GM13977 (cell line): ENCODE data around the gene MYT1.
"Not testable (repeated sequence)": the region's sequence is repeated elsewhere in the genome, so short reads cannot be mapped to it uniquely, and the experiment has no call there.

ENCODE experiments used
- DNase-seq: peaks from one replicate; pipeline ENCODE4 v3.0.0; 2012; ENCODE audit warnings: low spot score
- in situ Hi-C: fragments of 300-500 bp; cut with MboI; formaldehyde crosslinking; loops from one replicate; pipeline ENCODE4 v1.12.0; 2022; ENCODE audit warnings: low sequenced_read_pairs, low pct_unique_long_range_greater_than_20kb, mixed read lengths, inconsistent platforms; ENCODE audit not compliant: unreplicated experiment
- TF ChIP-seq, protein P1 (sequence below): IDR thresholded peaks from 2 replicates; pipeline ENCODE4 v1.5.1; 2012; ENCODE audit warnings: mild to moderate bottlenecking, control low read depth; ENCODE audit not compliant: insufficient read depth; ENCODE audit errors: extremely low read depth, missing control alignments

MYT1 gene

DNA sequence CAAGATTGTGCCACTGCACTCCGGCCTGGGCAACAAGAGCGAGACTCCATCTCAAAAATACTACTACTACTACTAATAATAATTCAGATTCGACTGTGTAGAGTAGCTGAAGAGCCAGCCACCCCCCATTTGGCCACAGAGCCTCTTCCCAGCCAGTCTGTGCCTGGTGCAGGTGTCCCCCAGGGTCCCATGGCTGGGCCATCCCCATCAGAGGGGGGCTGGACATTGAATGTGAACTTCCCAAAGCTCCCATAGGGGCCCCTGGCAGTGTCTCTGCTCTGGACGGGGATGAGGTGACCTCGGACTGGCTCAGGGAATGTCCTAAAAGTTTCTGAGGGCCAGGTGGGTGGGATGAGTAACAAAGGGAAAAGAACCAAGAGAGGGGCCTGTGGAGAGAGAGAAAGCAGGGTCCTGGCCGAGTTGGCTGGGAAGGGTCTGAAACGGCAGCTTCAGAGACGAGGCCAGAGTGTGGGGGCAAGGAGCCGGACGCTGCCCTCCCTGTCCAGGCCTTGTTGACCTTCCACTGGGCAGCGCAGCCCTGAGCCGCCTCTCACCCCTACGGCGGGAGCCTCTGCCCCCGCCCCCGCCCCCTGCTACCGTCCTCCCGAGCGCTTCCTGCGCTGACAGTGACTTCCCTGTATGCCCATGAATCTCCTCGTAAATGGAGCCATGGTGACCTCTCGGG lies 66.4 kb downstream of the MYT1 start:
- in situ Hi-C loops: no loop called here
- TF ChIP-seq, protein P1, sequence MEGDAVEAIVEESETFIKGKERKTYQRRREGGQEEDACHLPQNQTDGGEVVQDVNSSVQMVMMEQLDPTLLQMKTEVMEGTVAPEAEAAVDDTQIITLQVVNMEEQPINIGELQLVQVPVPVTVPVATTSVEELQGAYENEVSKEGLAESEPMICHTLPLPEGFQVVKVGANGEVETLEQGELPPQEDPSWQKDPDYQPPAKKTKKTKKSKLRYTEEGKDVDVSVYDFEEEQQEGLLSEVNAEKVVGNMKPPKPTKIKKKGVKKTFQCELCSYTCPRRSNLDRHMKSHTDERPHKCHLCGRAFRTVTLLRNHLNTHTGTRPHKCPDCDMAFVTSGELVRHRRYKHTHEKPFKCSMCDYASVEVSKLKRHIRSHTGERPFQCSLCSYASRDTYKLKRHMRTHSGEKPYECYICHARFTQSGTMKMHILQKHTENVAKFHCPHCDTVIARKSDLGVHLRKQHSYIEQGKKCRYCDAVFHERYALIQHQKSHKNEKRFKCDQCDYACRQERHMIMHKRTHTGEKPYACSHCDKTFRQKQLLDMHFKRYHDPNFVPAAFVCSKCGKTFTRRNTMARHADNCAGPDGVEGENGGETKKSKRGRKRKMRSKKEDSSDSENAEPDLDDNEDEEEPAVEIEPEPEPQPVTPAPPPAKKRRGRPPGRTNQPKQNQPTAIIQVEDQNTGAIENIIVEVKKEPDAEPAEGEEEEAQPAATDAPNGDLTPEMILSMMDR: no peak
- no peak for DNase-seq

DNA sequence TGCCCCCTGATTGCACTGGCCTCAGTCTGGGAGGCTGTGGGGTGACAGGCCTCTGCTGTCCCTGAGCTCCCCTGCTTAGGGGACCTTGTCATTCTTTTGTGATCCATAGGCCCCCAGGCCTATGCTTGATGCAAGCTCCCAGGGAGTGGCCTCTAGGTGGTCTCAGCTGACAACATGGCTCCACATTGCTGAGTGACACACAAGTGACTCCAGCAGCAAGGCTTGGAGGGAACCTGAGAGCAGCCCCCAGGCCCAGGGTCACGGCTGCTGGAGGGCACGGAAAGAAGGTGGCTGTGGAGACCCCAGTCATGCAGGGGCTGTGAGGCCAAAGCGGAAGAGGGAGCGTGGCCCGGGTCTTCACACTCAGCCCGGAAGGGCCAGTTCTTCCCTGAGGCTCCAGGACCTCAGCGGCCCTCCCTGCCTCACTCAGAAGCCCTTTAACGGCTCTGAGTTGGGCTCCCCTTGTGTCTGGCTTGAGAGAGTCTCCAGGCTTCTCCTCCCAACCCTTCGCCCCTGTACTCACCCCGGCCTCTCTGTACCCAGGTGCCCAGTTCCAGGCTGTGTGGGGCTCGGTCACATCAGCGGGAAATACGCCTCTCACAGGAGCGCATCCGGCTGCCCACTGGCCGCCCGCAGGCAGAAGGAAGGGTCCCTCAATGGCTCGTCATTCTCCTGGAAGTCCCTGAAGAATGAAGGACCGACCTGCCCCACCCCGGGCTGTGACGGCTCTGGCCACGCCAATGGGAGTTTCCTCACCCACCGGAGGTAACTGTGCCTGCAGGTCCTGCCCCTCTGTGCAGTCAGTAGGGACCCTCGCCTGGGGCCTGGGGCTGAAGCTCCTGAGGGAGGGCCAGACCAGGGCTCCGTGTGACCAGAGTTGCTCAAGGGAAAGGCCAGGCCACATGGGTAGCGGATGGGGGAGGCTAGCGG lies 67.6 kb downstream of the MYT1 start:
- no peak for DNase-seq
- TF ChIP-seq, protein P1: no peak
- in situ Hi-C loops: no loop called here

DNA sequence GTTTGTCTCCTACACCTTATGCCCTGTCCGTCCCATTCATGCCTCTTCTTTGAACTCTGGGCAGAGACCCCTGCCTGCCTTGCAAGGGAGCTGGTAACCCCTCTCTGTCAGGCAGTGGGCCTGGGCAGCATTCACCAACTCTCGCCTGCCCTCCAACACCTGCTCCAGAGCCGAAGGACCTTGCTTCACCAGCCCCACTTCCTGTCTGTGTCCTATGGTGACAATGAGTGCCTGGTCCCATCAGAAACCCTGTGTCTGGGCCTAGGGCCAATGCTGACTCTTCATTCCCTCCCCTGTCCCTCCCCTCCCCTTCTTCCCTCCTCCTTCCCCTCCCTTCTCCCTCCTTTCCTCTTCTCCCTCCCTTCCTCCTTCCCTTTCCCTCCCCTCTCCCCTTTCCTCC lies 68.5 kb downstream of the MYT1 start:
- TF ChIP-seq, protein P1: no peak
- DNase-seq: no peak
- in situ Hi-C loops: no loop called here

DNA sequence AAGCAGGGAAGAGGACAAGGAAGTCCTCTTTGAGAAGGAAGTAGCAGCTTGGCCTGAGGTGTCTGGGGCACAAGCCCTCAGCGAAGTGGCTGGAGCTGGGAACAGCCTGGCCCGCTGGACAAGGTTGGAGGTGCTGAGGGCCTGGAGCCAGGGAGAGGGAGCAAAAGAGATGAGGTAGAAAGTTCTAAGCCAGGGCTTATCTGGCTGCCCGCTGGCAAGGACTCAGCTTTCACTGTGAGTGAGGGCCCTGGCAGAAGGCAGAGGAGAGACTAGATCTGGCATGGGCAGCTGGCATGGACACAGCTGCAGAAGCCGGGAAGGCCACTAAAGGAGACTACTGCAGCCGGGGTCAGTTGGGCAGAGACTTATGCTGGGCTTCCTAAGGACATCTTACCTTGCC lies 69.5 kb downstream of the MYT1 start:
- no peak for DNase-seq
- TF ChIP-seq, protein P1: no peak
- in situ Hi-C loops: no loop called here

DNA sequence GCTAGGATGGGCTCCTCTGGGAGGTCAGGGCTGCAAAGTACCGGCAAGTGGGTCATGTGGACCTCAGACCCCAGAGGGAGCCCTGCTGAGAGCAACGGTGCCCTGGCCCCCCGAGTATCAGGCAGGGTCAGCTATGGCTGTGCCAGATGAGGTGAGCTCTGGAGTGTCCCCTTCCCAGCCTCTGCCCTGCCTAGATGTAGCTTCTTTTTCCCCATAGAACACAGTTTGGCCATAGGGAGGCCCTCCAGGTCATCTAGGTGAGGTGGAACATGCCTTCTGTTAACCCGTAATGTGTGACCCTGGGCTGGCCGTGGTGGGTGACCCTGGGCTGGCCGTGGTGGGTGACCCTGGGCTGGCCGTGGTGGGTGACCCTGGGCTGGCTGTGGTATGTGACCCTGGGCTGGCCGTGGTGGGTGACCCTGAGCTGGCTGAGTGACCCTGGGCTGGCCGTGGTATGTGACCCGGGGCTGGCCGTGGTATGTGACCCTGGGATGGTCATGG lies 70.1 kb downstream of the MYT1 start:
- TF ChIP-seq, protein P1: no peak
- DNase-seq: no peak

DNA sequence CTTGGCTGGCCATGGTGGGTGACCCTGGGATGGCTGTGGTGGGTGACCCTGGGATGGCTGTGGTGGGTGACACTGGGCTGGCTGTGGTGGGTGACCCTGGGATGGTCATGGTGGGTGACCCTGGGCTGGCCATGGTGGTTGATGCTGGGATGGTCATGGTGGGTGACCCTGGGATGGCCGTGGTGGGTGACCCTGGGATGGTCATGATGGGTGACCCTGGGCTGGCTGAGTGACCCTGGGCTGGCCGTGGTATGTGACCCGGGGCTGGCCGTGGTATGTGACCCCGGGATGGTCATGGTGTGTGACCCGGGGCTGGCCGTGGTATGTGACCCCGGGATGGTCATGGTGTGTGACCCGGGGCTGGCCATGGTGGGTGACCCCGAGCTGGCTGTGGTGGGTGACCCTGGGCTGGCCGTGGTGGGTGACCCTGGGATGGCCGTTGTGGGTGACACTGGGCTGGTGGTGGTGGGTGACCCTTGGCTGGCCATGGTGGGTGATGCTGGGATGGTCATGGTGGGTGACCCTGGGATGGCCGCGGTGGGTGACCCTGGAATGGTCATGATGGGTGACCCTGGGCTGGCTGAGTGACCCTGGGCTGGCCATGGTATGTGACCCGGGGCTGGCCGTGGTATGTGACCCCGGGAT lies 70.8 kb downstream of the MYT1 start:
- in situ Hi-C loops, DNase-seq: not testable (repeated sequence)

More for the DNA sequence above, 70.1 kb downstream of the MYT1 start:
- in situ Hi-C loops: no loop called here
